HL-60 (cell line): ENCODE data around the gene LRRC8D.

ENCODE experiments used
- DNase-seq, 2 experiments: peaks; one replicate each; pipeline ENCODE4 v3.0.0-alpha.2; 2010 to 2020; ENCODE audit warnings: low read depth in 1 of 2, low spot score in 1 of 2
- H3K27ac ChIP-seq: fragments of 250-450 bp; sonication (Bioruptor Pico); replicated peaks from 2 replicates; pipeline ENCODE4 v1.5.1; 2020; ENCODE audit warnings: mild to moderate bottlenecking, moderate library complexity
- H3K27me3 ChIP-seq: fragments of 250-450 bp; sonication (Bioruptor Pico); 2 replicates; pipeline ENCODE4 v1.5.1; 2021; ENCODE audit warnings: mild to moderate bottlenecking, moderate library complexity; ENCODE audit not compliant: insufficient read depth, poor library complexity, severe bottlenecking
- H3K4me3 ChIP-seq: replicated peaks from 2 replicates; pipeline ENCODE4 v1.5.1; 2011; ENCODE audit warnings: mild to moderate bottlenecking, control low read depth, low read length; ENCODE audit not compliant: insufficient read depth
- CTCF ChIP-seq: IDR thresholded peaks from one replicate; pipeline ENCODE4 v1.5.1; 2011; ENCODE audit warnings: low read length, control low read depth, inconsistent platforms; ENCODE audit not compliant: insufficient read depth
- GABPA ChIP-seq: IDR thresholded peaks from 2 replicates; pipeline ENCODE4 v1.6.1; 2012; ENCODE audit warnings: low read depth
- POLR2AphosphoS5 ChIP-seq: IDR thresholded peaks from 2 replicates; pipeline ENCODE4 v1.6.1; 2012; ENCODE audit warnings: low read depth
- REST ChIP-seq: IDR thresholded peaks from 2 replicates; pipeline ENCODE4 v1.6.1; 2012; ENCODE audit warnings: low read depth; ENCODE audit not compliant: insufficient replicate concordance
- SPI1 ChIP-seq: IDR thresholded peaks from 2 replicates; pipeline ENCODE4 v1.6.1; 2012; ENCODE audit warnings: low read depth, mild to moderate bottlenecking, borderline replicate concordance

Gene LRRC8D

GRCh38 chr1:89900791-89901708 lies 80.2 kb downstream of the LRRC8D start:
- H3K4me3 ChIP-seq: no peak overlapping the region
- no peak for DNase-seq
- no peak for TF ChIP-seq REST
- TF ChIP-seq SPI1: no peak
- no peak for TF ChIP-seq POLR2AphosphoS5
- no peak for TF ChIP-seq CTCF
- TF ChIP-seq GABPA: no peak
- no peaks in the 10 kb centered on the region for H3K27me3 ChIP-seq
- H3K27ac ChIP-seq: no peak overlapping the region

GRCh38 chr1:89901957-89902669 lies 81.3 kb downstream of the LRRC8D start:
- no peak overlapping the region for H3K4me3 ChIP-seq
- no peak for DNase-seq
- H3K27me3 ChIP-seq: no peaks in the 10 kb centered on the region
- H3K27ac ChIP-seq: no peak overlapping the region
- TF ChIP-seq POLR2AphosphoS5 (no peak), CTCF (no peak), GABPA (no peak), REST (no peak), SPI1 (no peak)

GRCh38 chr1:89903550-89903949 lies 82.7 kb downstream of the LRRC8D start:
- no peak overlapping the region for H3K4me3 ChIP-seq

More at GRCh38 chr1:89903550-89903949, 82.7 kb downstream of the LRRC8D start:
- no peak overlapping the region for H3K27ac ChIP-seq
- TF ChIP-seq POLR2AphosphoS5 (no peak), REST (no peak), CTCF (no peak), SPI1 (no peak), GABPA (no peak)
- H3K27me3 ChIP-seq: no peaks in the 10 kb centered on the region
- no peak for DNase-seq
